Measurements from ENCODE around the gene GINM1. TPM values are rescaled to one million over a fixed set of nuclear protein-coding genes. Genes with fewer than 3 reads are reported as not detected.

GINM1 gene
- total RNA-seq, 2 donors from 2014 or later: 25.7 to 33.7 TPM

DNA sequence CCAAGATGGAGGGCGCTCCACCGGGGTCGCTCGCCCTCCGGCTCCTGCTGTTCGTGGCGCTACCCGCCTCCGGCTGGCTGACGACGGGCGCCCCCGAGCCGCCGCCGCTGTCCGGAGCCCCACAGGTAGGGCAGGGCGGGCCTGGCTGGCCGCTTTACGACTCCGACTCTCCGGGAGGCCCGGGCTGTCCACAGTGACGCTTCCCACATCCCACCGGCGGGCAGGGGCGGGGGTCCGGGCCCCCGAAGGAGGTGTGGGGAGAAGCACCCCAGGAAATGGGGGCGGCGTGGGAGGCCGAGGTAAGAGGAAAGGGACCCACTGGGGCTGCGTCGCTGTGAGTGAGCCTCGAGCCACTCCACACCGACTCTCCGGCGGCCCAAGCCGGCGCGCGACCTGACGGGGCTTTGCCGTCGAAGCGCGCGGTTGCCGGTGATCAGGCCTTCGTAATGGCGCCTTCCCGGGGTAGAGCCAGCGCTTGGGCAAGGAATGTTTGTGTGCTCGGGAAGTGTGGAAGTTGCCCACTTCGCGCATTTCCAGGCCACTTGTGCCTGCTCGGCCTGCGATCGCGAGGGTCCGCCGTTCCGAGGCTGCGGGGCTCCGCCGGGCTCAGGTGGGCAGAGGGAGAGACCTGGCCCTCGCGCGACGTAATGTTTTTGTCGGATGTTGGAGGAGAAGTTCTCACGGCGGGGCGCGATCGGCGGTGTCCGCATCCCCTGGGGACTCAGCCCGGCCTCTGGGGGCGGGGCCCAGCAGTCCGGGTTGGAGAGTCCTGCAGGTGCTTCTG, 427 bp downstream of the GINM1 start:
- intact Hi-C loops (cut with DNase I): no loop called here
- Histone ChIP-seq H3K27ac (peak overlapping the region; percentile 89 to 96 (median 90)), H3K27me3 (no peaks in the 10 kb centered on the region), H3K36me3 (replicated peaks in 1 of 2; ENCODE audit: insufficient read depth in 1 of 2, low read depth in 2 of 2) (no peaks in the 10 kb centered on the region), H3K4me3 (peak overlapping the region; percentile 85 to 91), H3K9me3 (no peaks in the 10 kb centered on the region), H3K4me1 (peaks cover 12% of the 10 kb centered on the region)
- DNase-seq (peak; percentile 52 to 70 (median 62)), ATAC-seq (peak; percentile 39)
- peak; percentile 45 to 66 (median 66) for TF ChIP-seq POLR2A (IDR thresholded peaks at IDR 0.05)
- TF ChIP-seq, protein P1, sequence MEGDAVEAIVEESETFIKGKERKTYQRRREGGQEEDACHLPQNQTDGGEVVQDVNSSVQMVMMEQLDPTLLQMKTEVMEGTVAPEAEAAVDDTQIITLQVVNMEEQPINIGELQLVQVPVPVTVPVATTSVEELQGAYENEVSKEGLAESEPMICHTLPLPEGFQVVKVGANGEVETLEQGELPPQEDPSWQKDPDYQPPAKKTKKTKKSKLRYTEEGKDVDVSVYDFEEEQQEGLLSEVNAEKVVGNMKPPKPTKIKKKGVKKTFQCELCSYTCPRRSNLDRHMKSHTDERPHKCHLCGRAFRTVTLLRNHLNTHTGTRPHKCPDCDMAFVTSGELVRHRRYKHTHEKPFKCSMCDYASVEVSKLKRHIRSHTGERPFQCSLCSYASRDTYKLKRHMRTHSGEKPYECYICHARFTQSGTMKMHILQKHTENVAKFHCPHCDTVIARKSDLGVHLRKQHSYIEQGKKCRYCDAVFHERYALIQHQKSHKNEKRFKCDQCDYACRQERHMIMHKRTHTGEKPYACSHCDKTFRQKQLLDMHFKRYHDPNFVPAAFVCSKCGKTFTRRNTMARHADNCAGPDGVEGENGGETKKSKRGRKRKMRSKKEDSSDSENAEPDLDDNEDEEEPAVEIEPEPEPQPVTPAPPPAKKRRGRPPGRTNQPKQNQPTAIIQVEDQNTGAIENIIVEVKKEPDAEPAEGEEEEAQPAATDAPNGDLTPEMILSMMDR (IDR thresholded peaks at IDR 0.05): peak in 1 of 7 experiments; percentile 11
- 0% methylated on average over 81 of the region's 81 CpGs; no CpG with 5 or more reads in 1 of the 2 donors for WGBS, 2 donors

DNA sequence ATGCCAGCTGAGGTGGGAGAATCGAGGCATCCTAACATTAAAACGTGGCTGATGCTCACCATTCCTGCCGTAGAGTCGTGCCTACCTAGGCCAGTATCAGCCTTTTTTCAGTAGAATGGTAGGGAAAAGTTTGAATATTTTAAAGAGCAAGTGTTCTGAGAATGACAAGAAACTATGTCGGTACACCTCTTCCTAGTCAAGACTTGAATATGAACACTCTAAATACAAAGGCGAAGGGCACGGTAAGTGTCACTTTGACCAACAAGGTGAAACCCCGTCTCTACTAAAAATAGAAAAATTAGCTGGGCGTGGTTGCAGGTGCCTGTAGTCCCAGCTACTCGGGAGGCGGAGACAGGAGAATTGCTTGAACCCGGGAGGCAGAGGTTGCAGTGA, 1.0 kb downstream of the GINM1 start:
- 19 to 23% methylated on average over 11 to 12 of the region's 12 CpGs for WGBS, 2 donors
- intact Hi-C loops (cut with DNase I): no loop called here
- no peak for TF ChIP-seq POLR2A (IDR thresholded peaks at IDR 0.05)
- TF ChIP-seq, protein P1 (IDR thresholded peaks at IDR 0.05): no peak

DNA sequence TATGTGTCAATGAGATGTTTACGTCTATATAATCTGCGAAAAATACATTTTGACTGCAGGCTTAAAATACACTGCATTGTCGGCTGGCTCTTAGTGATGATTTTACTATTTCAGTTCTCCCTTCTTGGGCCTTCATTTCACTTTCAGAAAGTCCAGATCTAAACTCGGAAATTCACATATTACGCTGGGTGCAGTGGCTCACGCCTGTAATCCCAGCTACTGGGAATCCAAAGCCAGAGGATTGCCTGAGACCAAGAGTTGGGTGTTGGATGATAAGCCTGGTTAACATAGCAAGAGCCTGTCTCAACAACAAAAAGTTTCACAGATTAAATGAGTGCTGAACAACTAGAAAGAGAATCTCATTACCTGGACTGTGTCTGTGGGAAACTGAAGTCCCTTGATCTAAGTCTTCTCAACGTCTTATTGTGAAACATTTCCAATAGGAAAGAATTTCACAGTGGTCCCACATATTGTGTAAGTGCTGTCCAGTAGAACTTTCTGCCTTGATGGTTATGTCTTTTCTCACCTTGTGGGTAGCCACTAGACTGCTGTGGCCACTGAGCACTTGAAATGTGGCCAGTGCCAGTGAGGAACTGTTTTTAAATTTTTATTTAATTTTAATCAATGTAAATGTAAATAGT, 1.9 kb downstream of the GINM1 start:
- Histone ChIP-seq H3K27ac (no peak overlapping the region), H3K9me3 (no peaks in the 10 kb centered on the region), H3K36me3 (replicated peaks in 1 of 2; ENCODE audit: insufficient read depth in 1 of 2, low read depth in 2 of 2) (no peaks in the 10 kb centered on the region), H3K4me1 (peaks cover 12% of the 10 kb centered on the region), H3K27me3 (no peaks in the 10 kb centered on the region), H3K4me3 (no peak overlapping the region)
- TF ChIP-seq, protein P1 (IDR thresholded peaks at IDR 0.05): no peak
- TF ChIP-seq POLR2A (IDR thresholded peaks at IDR 0.05): no peak
- DNase-seq: no peak
- no peak for ATAC-seq
- WGBS, 2 donors: 84 to 86% methylated on average over 7 of the region's 7 CpGs
- intact Hi-C loops (cut with DNase I): no loop called here

More for the DNA sequence above, 1.0 kb downstream of the GINM1 start:
- Histone ChIP-seq H3K27me3 (no peaks in the 10 kb centered on the region), H3K27ac (peak overlapping the region in 3 of 4 donors; percentile 89 to 96 (median 91)), H3K4me3 (peak overlapping the region; percentile 85 to 91), H3K36me3 (replicated peaks in 1 of 2; ENCODE audit: insufficient read depth in 1 of 2, low read depth in 2 of 2) (no peaks in the 10 kb centered on the region), H3K4me1 (peaks cover 12% of the 10 kb centered on the region), H3K9me3 (no peaks in the 10 kb centered on the region)
- ATAC-seq (no peak), DNase-seq (no peak)

DNA sequence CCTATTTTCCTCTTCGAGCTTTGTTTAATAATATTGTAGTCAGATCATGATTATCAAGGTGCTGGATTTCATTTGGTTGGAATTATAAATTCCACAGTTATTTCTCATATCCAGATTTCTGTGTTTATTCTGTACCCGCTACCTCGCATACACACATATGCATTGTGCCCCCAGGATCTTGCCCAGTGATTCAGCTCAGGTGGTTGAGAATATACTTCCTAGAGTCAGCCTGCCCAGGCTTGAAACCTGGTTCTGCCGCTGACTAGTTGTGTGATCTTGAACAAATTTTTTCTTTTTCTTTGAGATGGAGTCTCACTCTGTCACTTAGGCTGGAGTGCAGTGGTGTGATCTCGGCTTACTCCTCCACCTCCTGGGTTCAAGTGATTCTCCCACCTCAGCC, 14.7 kb downstream of the GINM1 start:
- Histone ChIP-seq H3K27me3 (no peaks in the 10 kb centered on the region), H3K27ac (no peak overlapping the region), H3K36me3 (replicated peaks in 1 of 2; ENCODE audit: insufficient read depth in 1 of 2, low read depth in 2 of 2) (peaks cover 0 to 13% of the 10 kb centered on the region in 2 donors), H3K4me1 (no peaks in the 10 kb centered on the region), H3K4me3 (no peak overlapping the region), H3K9me3 (no peaks in the 10 kb centered on the region)
- intact Hi-C loops (cut with DNase I): no loop called here
- TF ChIP-seq, protein P1 (IDR thresholded peaks at IDR 0.05): no peak
- no peak for TF ChIP-seq POLR2A (IDR thresholded peaks at IDR 0.05)
- WGBS, 2 donors: 97 to 99% methylated on average over 5 of the region's 5 CpGs
- ATAC-seq (no peak), DNase-seq (no peak)
